Measurements from ENCODE around the gene ARSJ. TPM values are rescaled to one million over a fixed set of nuclear protein-coding genes. Genes with fewer than 3 reads are reported as not detected.

ARSJ gene
- total and polyA plus RNA-seq, 8 donors = 0.80 to 5.7 (median 2.3) TPM

GRCh38 chr4:113998531-113998930, 19.1 kb upstream of the ARSJ start:
- intact Hi-C loops (cut with DNase I) = no loop called here
- FAIRE-seq = no peak
- no peak for DNase-seq
- no peak overlapping the region for H3K27ac ChIP-seq
- no peaks in the 10 kb centered on the region for H3K9me3 ChIP-seq
- TF ChIP-seq, protein P1, sequence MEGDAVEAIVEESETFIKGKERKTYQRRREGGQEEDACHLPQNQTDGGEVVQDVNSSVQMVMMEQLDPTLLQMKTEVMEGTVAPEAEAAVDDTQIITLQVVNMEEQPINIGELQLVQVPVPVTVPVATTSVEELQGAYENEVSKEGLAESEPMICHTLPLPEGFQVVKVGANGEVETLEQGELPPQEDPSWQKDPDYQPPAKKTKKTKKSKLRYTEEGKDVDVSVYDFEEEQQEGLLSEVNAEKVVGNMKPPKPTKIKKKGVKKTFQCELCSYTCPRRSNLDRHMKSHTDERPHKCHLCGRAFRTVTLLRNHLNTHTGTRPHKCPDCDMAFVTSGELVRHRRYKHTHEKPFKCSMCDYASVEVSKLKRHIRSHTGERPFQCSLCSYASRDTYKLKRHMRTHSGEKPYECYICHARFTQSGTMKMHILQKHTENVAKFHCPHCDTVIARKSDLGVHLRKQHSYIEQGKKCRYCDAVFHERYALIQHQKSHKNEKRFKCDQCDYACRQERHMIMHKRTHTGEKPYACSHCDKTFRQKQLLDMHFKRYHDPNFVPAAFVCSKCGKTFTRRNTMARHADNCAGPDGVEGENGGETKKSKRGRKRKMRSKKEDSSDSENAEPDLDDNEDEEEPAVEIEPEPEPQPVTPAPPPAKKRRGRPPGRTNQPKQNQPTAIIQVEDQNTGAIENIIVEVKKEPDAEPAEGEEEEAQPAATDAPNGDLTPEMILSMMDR (IDR thresholded peaks at IDR 0.05) = no peak
- H3K36me3 ChIP-seq = no peaks in the 10 kb centered on the region
- ATAC-seq = no peak
- WGBS, 2 donors = 78 to 82% methylated on average over 1 of the region's 1 CpG
- H3K27me3 ChIP-seq = no peaks in the 10 kb centered on the region
- no peak overlapping the region for H3K4me3 ChIP-seq
- no peaks in the 10 kb centered on the region for H3K4me1 ChIP-seq

DNA sequence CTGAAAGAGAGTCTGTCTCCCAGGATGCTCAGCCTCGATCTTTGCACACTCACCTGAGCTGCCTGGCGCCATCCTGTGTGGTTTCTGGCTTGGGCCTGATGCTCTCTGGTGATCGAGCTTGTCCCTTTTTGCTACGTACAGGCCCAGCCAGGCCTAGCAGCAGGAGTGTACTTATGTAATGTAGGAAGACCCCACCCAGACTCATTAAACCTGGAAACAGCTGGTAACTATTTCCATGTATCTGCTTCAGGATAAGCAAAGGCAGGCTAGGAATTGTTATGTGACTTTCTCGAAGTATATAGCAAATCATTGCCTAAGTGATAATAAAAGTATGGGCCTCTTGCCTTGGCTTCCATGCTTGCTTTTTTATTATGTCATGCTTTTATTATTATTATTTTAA, 18.6 kb upstream of the ARSJ start:
- DNase-seq (no peak), FAIRE-seq (peak; percentile 32), ATAC-seq (no peak)
- Histone ChIP-seq H3K9me3 (no peaks in the 10 kb centered on the region), H3K27me3 (no peaks in the 10 kb centered on the region), H3K27ac (no peak overlapping the region), H3K4me3 (no peak overlapping the region), H3K4me1 (no peaks in the 10 kb centered on the region), H3K36me3 (no peaks in the 10 kb centered on the region)
- TF ChIP-seq, protein P1 (IDR thresholded peaks at IDR 0.05) = no peak
- WGBS, 2 donors = 78 to 88% methylated on average over 5 of the region's 5 CpGs
- intact Hi-C loops (cut with DNase I) = no loop called here

DNA sequence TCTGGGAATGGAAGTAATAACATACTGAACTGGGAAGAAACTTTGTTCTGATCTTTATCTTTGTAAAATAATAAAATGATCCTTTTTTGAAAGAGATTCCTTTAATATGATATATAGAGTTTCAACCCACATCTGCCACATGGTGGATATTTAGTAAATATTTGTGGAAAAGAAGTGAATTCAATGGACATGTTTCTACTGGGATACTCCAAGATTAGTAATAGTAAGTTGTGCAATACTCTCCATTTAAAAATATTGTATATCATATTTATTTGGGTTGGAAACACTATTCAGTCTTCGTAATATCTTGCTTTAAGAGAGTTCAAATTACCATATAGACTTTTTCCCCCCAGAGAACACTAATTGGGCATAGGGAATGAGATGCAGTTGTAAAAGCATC, 17.8 kb upstream of the ARSJ start:
- no peak overlapping the region for H3K27ac ChIP-seq
- no peaks in the 10 kb centered on the region for H3K36me3 ChIP-seq
- intact Hi-C loops (cut with DNase I) = no loop called here
- 87 to 90% methylated on average over 1 of the region's 1 CpG for WGBS, 2 donors
- DNase-seq (no peak), FAIRE-seq (no peak), ATAC-seq (no peak)
- H3K9me3 ChIP-seq = no peaks in the 10 kb centered on the region
- H3K27me3 ChIP-seq = no peaks in the 10 kb centered on the region
- no peak overlapping the region for H3K4me3 ChIP-seq
- TF ChIP-seq, protein P1 (IDR thresholded peaks at IDR 0.05) = no peak
- H3K4me1 ChIP-seq = no peaks in the 10 kb centered on the region

- H3K27ac ChIP-seq = no peak overlapping the region
- FAIRE-seq = no peak
- WGBS, 2 donors = 75 to 87% methylated on average over 4 of the region's 4 CpGs
- H3K9me3 ChIP-seq = no peaks in the 10 kb centered on the region
- intact Hi-C loops (cut with DNase I) = no loop called here
- no peaks in the 10 kb centered on the region for H3K27me3 ChIP-seq
- DNase-seq = no peak
- H3K4me1 ChIP-seq = no peaks in the 10 kb centered on the region
- no peak overlapping the region for H3K4me3 ChIP-seq
- TF ChIP-seq, protein P1 (IDR thresholded peaks at IDR 0.05) = no peak
- no peaks in the 10 kb centered on the region for H3K36me3 ChIP-seq
- ATAC-seq = no peak
These were observed 17.2 kb upstream of the ARSJ start for GRCh38 chr4:113996599-113997177.

GRCh38 chr4:113993887-113994286, 14.4 kb upstream of the ARSJ start:
- intact Hi-C loops (cut with DNase I) = no loop called here

More at GRCh38 chr4:113993887-113994286, 14.4 kb upstream of the ARSJ start:
- ATAC-seq = no peak
- no peak for DNase-seq
- no peaks in the 10 kb centered on the region for H3K27me3 ChIP-seq
- H3K9me3 ChIP-seq = no peaks in the 10 kb centered on the region
- TF ChIP-seq, protein P1 (IDR thresholded peaks at IDR 0.05) = no peak
- no peak overlapping the region for H3K4me3 ChIP-seq
- FAIRE-seq = no peak
- no peaks in the 10 kb centered on the region for H3K4me1 ChIP-seq
- H3K27ac ChIP-seq = no peak overlapping the region
- no peaks in the 10 kb centered on the region for H3K36me3 ChIP-seq
